Measurements from ENCODE around the gene OPCML. TPM values are rescaled to one million over a fixed set of nuclear protein-coding genes. Genes with fewer than 3 reads are reported as not detected.

Gene OPCML
- total RNA-seq, 1 experiment from 2014 or later = not detected

DNA sequence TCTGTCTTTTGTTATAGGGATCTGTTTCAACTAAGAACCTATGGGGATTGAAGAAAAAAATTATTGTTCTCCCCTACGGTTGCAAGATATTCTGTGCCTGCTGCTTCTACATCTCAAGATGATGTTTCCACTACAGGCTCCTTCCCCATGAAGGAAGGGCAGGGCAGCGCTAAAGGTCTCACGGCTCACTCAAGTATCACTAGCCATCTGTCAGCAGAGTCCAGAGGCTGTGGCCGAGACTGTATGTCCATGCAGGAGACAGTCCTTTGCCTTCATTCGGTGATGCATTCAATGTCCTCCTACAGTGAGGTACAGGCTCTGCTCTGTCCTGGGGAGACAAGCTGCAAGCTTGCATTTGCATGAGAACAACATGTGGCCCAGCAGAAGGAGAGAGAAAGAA, 518.0 kb downstream of the OPCML start:
- no TSS peak for BruUV-seq (replicated peaks)
- H3K36me3 Mint-ChIP-seq (ENCODE audit: insufficient read depth, unreplicated experiment) = no peaks in the 10 kb centered on the region
- ChIA-PET CTCF (no interaction called here), POLR2A (no interaction called here)
- TF ChIP-seq, protein P1, sequence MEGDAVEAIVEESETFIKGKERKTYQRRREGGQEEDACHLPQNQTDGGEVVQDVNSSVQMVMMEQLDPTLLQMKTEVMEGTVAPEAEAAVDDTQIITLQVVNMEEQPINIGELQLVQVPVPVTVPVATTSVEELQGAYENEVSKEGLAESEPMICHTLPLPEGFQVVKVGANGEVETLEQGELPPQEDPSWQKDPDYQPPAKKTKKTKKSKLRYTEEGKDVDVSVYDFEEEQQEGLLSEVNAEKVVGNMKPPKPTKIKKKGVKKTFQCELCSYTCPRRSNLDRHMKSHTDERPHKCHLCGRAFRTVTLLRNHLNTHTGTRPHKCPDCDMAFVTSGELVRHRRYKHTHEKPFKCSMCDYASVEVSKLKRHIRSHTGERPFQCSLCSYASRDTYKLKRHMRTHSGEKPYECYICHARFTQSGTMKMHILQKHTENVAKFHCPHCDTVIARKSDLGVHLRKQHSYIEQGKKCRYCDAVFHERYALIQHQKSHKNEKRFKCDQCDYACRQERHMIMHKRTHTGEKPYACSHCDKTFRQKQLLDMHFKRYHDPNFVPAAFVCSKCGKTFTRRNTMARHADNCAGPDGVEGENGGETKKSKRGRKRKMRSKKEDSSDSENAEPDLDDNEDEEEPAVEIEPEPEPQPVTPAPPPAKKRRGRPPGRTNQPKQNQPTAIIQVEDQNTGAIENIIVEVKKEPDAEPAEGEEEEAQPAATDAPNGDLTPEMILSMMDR (IDR thresholded peaks at IDR 0.05; ENCODE audit: insufficient read depth in 1 of 2, low read depth in 1 of 2, low read length in 1 of 2, severe bottlenecking in 1 of 2, unreplicated experiment in 1 of 2) = no peak
- no peak overlapping the region for H3K27ac Mint-ChIP-seq (ENCODE audit: unreplicated experiment)
- H3K36me3 ChIP-seq (ENCODE audit: control insufficient read depth, insufficient read depth, low read length) = no peaks in the 10 kb centered on the region
- H3K9me3 ChIP-seq = no peaks in the 10 kb centered on the region
- no peaks in the 10 kb centered on the region for H3K27me3 ChIP-seq (replicated peaks; ENCODE audit: control insufficient read depth, insufficient read depth, low read length)
- DNase-seq = no peak
- H3K4me1 ChIP-seq = peaks cover 6% of the 10 kb centered on the region; the same call in 1 of the 2 replicates
- intact Hi-C loops (cut with micrococcal nuclease; ENCODE audit: unreplicated experiment) = no loop called here
- no peaks in the 10 kb centered on the region for H3K4me1 Mint-ChIP-seq (ENCODE audit: low read depth, unreplicated experiment)
- H3K4me3 ChIP-seq (ENCODE audit: low read depth, low read length) = no peak overlapping the region
- peaks cover 10% of the 10 kb centered on the region for H3K27me3 Mint-ChIP-seq (ENCODE audit: insufficient read depth, unreplicated experiment)
- peaks cover 11% of the 10 kb centered on the region for H3K9me3 Mint-ChIP-seq (ENCODE audit: unreplicated experiment)
- no peak overlapping the region for H3K4me3 Mint-ChIP-seq (ENCODE audit: unreplicated experiment)

- DNase-seq = no peak
- Histone ChIP-seq H3K4me1 (peaks cover 6% of the 10 kb centered on the region; the same call in 1 of the 2 replicates), H3K9me3 (0 out of 2 replicates have a peak, but pooled peaks cover 7% of the 10 kb centered on the region), H3K4me3 (ENCODE audit: low read depth, low read length) (no peak overlapping the region), H3K27me3 (replicated peaks; ENCODE audit: control insufficient read depth, insufficient read depth, low read length) (no peaks in the 10 kb centered on the region), H3K36me3 (ENCODE audit: control insufficient read depth, insufficient read depth, low read length) (no peaks in the 10 kb centered on the region)
- intact Hi-C loops (cut with micrococcal nuclease; ENCODE audit: unreplicated experiment) = no loop called here
- TF ChIP-seq, protein P1 (IDR thresholded peaks at IDR 0.05; ENCODE audit: insufficient read depth in 1 of 2, low read depth in 1 of 2, low read length in 1 of 2, severe bottlenecking in 1 of 2, unreplicated experiment in 1 of 2) = no peak
- Mint-ChIP-seq H3K4me1 (ENCODE audit: low read depth, unreplicated experiment) (no peaks in the 10 kb centered on the region), H3K36me3 (ENCODE audit: insufficient read depth, unreplicated experiment) (no peaks in the 10 kb centered on the region), H3K27me3 (ENCODE audit: insufficient read depth, unreplicated experiment) (peaks cover 5% of the 10 kb centered on the region), H3K9me3 (ENCODE audit: unreplicated experiment) (peaks cover 22% of the 10 kb centered on the region), H3K27ac (ENCODE audit: unreplicated experiment) (no peak overlapping the region), H3K4me3 (ENCODE audit: unreplicated experiment) (no peak overlapping the region)
- POLR2A ChIA-PET = no interaction called here
- CTCF ChIA-PET = no interaction called here
- no TSS peak for BruUV-seq (replicated peaks)
These were observed 519.5 kb downstream of the OPCML start for GRCh38 chr11:133012803-133013202.

- ChIA-PET CTCF (no interaction called here), POLR2A (no interaction called here)
- Mint-ChIP-seq H3K4me1 (ENCODE audit: low read depth, unreplicated experiment) (no peaks in the 10 kb centered on the region), H3K9me3 (ENCODE audit: unreplicated experiment) (peaks cover 33% of the 10 kb centered on the region), H3K27me3 (ENCODE audit: insufficient read depth, unreplicated experiment) (peaks cover 5% of the 10 kb centered on the region), H3K27ac (ENCODE audit: unreplicated experiment) (no peak overlapping the region), H3K36me3 (ENCODE audit: insufficient read depth, unreplicated experiment) (no peaks in the 10 kb centered on the region), H3K4me3 (ENCODE audit: unreplicated experiment) (no peak overlapping the region)
- no peaks in the 10 kb centered on the region for H3K27me3 ChIP-seq (replicated peaks; ENCODE audit: control insufficient read depth, insufficient read depth, low read length)
- no peak overlapping the region for H3K4me3 ChIP-seq (ENCODE audit: low read depth, low read length)
- BruUV-seq (replicated peaks) = no TSS peak
- TF ChIP-seq, protein P1 (IDR thresholded peaks at IDR 0.05; ENCODE audit: insufficient read depth in 1 of 2, low read depth in 1 of 2, low read length in 1 of 2, severe bottlenecking in 1 of 2, unreplicated experiment in 1 of 2) = no peak
- DNase-seq = no peak
- peaks cover 6% of the 10 kb centered on the region; the same call in 1 of the 2 replicates for H3K4me1 ChIP-seq
- peaks cover 10% of the 10 kb centered on the region; the same call in 1 of the 2 replicates for H3K9me3 ChIP-seq
- intact Hi-C loops (cut with micrococcal nuclease; ENCODE audit: unreplicated experiment) = no loop called here
- H3K36me3 ChIP-seq (ENCODE audit: control insufficient read depth, insufficient read depth, low read length) = no peaks in the 10 kb centered on the region
These were observed 520.7 kb downstream of the OPCML start for GRCh38 chr11:133011604-133012003.
